Measurements from ENCODE around the gene PODXL.

DNA sequence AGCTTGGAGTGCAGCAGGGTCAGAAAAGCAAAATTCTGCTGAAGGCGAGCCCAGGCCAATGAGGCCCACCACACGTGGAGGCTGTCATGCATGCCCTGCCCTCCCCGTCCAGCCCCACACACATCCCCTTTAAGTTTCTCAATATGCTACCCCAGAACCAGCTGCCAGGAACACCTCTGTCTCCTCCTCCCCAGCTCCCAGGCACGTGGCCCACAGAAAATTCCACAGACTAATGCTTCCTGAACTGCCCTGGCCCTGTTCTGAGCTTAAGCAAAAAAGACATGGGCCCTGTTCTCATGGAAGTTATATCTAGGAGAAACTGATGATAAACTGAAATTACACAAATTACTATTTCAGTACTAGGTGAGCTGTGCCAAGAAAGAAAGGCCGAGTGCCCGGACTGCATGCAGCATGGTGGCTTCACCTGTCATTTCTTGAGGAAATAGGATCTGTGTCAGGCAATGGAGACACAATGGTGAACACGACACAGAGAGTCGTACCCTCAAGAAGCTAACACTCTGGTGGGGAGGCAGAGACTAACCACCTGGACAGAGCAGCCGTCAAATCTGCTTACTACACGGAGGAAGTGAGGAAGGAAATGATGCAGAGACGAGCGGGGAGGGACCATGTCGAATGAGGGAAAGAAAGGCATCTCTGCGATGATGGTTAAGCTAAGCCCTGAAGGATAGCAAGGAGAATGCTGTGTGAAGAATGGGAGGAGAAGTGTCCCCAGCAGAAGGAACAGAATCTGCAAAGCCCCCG lies 44.5 kb downstream of the PODXL start:
- TF ChIP-seq EZH2 (IDR thresholded peaks at IDR 0.05) (no peak), POLR2AphosphoS5 (IDR thresholded peaks at IDR 0.05; ENCODE audit: borderline replicate concordance, low read depth, low read length) (no peak)
